HG03439 (cell line): ENCODE measurements around the gene BMP8B.
"Not testable (repeated sequence)": the region's sequence is repeated elsewhere in the genome, so short reads cannot be mapped to it uniquely, and the experiment has no call there.

Source experiments
- ATAC-seq: cut with Tn5 transposase; IDR thresholded peaks from one replicate; pipeline ENCODE4 v1.9.1; 2021; ENCODE audit warnings: mild to moderate bottlenecking, moderate library complexity; ENCODE audit not compliant: unreplicated experiment

BMP8B gene

DNA sequence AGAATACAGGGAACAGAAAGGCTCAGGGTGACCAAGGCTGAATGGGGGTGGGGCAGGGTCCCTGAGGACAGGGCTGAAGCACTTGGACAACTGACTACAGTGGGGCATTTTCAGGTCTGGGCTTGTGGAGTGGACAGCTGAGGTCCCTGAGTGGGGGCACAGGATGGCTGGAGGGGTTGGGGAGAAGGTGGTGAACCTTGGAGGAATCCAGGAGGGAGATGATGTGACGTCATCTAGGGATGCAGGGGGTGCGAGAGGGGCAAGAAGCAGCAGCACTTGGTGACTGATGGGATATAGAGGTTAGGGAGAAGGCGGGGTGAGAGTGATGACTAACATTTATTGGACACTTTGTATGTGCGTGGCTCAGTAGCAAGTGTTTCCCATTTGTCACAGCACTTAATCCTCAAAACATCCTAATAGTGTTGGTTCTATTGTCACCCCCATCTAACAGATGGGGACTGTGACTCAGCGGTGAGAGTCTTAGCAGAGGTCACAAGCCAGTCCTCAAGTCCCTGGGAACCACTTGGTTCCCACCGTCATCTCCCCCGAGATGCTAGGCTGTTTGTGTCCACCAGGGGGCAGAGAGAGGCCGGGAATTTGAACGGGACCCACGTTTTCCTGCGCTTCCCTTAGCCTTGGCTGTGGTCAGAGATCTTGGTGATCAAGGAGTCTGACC, 27.9 kb upstream of the BMP8B start:
- peak; percentile 44 for ATAC-seq

DNA sequence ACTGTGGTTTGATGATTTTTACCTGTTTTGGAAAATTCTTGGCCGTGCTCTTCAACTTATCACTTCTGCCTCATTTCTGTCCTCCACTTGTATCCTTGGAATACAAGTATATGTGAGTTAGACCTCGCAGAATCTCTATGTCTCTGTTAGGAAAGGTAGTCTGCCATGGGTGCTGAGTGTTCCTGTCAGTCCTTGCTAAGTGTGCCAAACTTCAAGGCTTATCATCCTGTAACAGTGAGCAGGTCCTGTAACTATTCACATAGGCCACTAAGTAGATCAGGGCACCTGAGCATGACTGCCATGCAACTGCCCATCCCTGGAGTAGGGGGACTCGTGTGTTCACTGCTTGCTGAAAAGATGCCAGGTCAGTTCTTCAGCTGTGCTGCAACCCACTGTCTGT, 24.2 kb upstream of the BMP8B start:
- ATAC-seq, result no peak

DNA sequence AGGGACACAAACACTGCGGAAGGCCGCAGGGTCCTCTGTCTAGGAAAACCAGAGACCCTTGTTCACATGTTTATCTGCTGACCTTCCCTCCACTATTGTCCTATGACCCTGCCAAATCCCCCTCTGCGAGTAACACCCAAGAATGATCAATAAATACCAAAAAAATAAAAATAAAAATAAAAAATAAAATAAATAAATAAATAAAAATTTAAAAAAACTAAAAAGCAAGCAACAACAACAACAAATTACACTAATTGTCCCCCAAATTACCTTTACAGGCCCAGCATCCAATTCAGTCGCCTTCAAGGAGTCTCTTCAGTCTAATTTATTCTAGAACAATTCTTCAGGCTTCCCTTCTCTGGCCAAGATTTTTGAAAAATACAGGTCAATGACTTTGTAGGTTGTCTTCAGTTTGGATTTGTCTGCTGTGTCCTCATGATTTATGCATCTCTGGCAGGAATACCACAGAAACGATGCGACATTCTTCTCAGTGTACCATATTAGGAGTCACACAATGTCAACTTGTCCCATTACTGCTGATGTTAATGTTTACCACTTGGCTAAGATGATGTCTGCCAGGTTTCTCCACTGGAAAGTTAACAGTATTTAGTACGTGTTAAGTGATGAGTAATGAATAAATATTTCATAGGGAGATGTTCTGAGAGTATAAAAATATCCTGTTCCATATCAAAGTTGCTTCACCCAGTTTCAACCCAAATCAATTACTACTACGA, 20.3 kb upstream of the BMP8B start:
- no peak for ATAC-seq

DNA sequence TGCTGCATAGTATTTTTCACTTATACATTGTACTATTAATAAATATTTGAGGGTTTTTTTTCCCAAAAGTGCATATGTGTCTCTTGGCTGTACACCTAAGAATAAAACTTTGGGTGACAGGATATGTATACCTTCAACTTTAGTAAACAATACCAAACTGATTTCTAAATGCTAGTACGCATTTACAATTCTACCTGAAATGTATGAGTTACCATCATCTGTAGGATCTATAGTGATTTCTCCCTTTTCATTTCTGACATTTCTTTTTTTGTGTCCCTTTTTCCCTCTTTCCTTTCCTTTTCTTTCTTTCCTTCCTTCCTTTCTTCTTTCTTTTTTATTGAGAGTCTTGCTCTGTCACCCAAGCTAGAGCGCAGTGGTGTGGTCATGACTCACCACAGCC, 16.7 kb upstream of the BMP8B start:
- ATAC-seq, result no peak

DNA sequence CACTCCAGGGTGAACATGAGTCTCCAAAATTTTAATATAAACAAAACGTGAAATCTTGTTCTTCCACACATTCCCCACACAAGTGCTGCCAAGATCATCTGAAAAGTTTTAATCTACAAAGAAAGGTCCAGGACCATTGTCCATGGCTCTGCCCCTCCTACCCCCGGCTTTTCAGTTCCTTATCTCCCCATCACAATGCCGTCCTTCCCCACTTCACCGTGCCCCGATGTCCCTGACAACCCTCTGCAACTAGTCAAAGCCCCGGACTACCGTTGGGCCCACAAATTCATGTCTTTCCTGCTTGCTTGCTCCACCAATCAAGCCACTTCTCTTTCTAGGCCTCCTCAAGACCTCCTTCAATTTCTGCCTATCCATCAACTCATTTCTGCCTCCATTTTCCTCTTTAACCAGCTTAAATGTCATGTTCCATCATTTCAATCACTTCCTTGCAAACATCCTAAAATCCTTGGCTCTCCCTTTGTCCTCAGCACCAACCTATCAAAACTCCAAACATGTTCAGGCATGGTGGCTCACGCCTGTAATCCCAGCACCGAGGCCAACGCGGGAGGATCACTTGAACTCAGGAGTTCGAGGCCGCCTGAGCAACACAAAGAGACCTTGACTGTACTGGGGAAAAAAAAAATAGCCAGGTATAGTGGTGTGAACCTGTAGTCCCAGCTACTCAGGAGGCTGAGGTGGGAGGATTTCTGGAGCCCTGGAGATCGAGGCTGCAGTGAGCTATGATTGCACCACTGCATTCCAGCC, 14.0 kb upstream of the BMP8B start:
- no peak for ATAC-seq

DNA sequence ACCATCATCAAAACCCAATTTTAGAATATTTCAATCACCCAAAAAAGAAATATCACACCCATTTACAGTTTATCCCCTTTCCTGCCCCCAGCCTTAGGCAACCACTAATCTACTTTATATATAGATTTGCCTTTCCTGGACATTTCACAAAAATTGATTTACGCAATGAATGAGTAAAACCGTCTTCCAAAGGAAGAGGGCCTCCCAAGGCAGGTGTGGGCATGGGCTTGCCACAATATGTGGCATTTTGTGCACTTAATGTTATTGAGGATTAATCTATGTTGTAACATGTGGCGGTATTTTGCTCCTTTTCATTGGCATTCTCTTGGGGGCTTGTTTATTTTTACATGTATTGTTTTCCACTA, 11.8 kb upstream of the BMP8B start:
- no peak for ATAC-seq

DNA sequence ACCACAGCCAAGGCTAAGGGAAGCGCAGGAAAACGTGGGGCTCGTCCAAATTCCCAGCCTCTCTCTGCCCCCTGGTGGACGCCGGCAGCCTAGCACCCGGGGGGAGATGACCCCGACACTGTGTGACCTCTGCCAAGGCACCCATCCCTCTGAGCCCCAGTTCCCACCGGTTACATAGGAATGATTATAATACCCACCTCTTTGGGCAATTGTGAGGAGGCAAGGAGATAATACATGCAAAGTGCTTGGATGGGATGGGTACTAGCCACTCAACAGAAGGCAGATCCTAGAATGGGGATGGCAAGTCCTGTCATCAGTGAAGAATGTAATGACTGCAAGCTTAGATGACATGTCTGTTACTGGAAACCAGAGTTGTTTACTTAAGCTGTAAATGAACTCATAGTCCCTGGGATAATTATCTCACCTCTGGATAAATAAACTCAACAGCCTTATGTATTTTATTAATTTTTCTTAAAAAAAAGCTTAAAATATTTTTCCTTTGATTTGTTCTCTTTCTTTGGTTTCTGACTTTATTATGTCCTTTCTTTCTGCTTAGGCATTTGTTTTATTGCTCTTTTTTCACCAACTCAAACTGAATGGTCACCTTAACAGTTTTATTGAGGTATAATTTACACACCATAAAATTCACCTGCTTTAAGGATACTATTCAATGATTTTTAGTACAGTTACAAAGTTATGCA, 11.3 kb upstream of the BMP8B start:
- peak; percentile 51 for ATAC-seq

DNA sequence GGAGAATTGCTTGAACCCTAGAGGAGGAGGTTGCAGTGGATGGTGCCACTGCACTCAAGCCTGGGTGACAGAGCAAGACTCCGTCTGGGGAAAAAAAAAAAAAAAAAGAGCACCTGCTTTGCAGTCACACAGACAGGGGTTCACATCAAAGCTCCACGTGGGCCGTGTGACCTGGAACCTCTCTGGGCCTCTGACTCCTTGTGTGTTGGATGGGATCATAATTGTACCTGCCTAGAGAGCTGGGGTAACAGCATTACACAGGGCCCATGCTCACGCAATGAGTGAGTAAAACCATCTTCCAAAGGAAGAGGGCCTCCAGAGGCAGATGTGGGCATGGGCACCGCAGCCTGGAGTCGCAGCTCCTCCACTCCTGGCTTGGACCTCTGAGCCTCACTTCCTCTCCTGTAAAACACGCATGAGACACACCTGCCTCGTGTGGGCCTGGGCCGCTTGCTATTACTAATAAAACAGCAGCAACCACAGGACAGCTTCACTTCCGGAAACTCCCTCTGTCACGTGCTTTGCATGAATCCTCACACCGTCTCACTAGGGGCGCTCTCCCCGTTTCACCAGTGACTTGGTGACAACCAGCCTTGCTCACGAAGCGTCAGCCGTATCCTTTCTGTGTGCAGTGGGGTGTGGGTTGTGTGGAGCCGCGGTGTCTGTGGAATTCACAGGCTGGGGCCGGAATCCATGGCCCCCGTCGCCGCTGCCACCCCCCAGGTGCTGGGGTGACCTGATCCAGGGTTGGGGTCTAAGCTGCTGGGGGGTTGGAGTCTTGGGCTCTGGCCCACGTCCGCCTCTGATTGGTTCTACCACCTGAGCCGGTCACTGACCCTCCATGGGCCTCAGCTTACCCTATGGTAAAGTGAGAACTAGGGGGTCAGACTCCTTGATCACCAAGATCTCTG, 10.4 kb upstream of the BMP8B start:
- ATAC-seq, result peak; percentile 83

DNA sequence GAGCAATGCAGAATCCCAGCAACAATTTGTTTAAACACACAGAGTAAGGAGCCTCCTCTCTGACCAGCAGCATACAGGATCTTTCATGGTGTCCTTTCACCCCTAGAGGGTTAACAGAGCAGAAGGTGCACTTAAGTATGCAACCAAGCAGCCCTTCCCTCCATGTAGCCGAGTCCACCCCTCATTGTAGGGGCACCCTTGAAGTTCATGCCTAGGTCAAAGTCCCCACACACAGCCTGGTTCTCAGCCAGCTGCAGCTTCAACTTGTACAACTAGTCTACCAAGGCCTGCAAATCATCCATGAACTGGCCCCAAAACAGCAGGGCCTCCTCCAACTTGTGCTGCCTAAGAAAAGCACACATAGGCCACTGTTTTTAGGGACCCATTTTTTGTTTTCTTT, 7.0 kb upstream of the BMP8B start:
- ATAC-seq, result no peak

DNA sequence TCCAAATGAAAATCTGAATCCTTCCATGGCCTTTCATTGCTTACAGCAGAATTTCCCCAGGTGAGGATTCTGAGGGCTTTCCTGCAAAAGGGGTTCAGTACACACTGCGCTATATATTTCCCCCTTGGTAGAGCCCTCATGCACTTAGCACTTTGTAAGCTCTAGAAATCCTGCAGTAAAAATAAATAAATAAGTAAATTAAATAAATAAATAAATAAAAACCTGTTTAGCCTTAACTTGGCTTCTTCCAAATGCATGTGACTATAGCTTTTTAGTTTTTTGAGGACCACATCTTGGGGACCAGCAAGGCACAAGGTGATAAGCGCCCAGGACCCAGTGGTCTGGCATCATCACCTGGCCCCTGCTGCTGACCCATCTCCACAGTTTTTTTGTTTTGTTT, 3.2 kb upstream of the BMP8B start:
- ATAC-seq, result no peak

DNA sequence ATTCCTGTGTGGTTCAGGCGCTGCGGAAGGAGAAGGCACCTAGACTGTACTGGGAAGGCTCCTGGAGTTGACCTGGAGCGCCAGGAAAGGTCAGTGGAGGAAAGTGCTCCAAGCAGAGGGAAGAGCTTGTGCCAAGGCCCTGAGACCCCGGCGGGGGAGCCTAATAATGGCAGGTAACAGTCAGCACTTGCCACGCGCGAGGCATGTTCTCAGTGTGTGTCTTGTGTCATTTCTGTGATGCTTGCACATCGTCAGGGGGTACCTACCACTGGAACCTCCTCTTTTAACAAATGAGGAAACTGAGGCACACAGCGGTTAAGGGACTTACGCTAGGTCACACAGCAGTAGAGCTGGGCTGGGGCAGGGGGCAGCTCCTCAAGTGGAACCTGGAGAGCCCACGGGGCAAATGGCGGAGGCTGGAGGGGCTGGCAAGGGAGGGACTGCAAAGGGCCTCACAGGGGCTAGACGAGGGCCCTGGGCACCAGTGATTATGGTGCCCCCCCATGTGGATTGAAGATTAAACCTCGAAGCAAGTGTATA, 976 bp upstream of the BMP8B start:
- ATAC-seq, result no peak

DNA sequence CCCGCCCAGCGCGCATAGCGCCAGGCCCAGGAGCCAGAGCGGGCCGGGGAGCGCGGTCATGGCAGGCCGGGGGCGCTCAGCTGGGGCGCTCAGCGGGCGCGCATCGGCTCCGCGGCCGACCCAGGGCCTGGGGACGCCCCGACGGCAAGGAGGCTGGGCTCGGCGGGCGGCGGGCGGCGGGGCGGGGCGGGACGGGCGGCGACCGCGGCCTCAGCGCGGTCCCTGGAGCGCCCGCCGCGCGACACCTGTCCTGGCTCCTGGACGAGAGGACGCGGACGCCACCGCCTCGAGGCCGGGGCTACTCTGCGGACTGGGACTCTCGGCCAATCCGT, 273 bp downstream of the BMP8B start:
- ATAC-seq, result peak; percentile 3

DNA sequence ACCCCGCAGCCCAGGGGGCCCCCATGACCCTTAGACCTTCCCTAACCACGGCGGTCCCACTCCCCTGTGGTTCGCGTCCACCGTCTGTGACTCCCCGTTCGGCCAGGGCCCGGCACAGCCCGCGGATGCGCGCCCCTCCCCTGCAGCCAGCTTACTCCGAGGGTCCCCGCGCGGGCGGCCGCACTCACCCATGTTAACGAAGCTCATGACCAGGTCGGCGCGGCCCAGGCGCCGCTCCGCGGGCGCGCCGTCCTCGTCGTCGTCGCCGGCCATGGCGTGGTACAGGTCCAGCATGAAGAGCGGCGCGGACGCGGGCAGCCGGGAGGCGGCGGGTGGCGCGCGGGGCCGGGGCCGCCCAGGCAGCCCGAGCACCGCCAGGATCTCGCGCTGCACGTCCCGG, 701 bp downstream of the BMP8B start:
- not testable (repeated sequence) for ATAC-seq

DNA sequence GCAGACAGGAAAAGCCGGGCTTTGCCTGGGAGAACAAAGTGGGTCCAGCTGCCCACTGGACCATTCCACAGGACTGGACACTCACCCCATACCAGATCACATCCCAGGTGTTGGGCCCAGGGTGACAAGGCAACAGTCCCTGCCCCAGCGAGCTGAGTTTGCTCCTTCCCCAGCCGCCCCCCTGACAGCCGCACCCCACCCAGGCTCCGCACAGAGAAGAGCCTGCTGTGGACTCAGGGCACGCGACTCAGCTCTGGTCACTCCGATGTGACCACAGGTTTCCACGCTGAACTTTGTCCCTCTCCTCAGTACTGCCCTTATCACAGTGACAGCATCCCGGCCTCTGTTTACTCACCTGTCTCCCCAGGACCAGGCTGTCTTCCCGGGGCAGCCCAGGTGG, 1.2 kb downstream of the BMP8B start:
- ATAC-seq, result no peak

DNA sequence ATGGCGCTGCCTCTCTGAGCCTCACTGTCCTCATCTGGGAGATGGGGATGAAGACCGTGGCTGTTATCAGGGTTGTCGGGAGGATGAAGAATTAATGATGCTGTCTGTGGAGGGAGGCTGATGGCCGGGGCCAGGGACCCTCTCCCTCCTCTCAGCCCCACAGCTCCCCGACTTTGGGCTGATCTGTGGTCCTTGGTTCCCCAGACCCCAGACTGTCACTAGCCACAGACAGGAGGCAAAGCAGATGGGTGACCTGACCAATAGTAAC, 1.6 kb downstream of the BMP8B start:
- ATAC-seq, result not testable (repeated sequence)

DNA sequence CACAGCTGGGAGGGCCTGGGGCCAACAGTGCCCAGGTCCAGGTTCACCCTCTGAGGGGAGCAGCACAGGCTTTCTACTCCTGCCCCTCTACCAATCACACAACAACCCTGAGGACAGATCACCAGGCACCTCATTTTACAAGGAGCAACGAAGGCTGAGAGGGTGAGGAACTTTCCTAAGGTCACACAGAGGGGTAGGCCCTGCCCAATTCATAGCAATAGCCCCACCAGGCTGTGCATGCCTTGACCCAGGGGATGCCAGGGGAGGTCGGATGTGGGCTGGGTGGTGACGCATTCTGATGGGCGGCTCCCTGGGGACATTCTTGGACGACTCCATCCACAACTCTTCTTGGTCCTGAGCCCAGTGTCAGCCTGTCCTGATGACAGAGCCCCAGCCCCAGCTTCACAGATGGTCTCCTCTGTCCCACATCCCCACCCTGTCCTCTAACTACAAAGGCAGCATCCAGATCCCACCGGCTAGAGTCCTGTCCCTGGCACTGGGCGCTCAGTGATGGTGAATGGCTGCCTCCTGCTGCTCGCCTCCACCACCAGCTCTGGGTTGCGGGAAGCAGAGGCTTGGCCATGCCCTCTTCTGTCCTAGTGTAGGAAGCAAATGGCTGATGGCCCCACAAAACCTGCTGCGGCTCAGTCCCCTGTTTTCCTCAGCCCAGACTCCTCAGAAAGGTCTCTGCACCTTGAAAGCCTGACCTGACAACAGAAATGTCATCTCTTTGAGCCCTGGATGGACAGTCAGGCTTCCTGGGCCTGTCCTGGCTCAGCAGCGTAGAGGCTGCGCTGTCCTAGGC, 2.2 kb downstream of the BMP8B start:
- not testable (repeated sequence) for ATAC-seq

DNA sequence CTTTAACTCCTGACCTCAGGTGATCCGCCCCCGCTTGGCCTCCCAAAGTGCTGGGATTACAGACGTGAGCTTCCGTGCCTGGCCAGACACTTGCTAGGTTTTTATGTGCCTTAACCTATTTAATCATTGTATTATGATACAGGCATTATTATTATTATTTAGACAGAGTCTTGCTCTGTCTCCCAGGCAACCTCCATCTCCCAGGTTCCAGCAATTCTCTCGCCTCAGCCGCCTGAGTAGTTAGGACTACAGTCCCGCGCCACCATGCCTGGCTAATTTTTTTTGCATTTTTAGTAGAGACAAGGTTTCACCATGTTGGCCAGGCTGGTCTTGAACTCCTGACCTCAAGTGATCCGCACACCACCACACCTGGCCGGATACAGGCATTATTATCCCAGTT, 6.0 kb downstream of the BMP8B start:
- not testable (repeated sequence) for ATAC-seq

DNA sequence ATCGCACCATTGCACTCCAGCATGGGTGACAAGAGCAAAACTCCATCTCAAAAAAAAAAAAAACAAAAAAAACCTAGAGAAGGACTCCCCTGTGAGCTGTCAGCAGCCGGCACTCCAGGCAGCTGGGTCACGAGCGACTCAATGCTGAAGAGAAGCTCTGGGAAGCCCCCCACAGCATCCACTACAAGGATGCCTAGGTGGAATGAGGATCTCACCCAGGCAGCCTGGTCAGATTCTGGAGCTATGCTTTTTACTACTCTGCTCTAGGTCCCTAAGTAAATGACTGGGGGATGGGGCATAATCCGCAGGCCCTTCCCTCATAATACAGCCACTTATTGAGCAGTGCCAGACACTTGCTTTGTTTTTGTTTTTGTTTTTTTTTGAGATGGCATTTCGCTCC, 6.6 kb downstream of the BMP8B start:
- ATAC-seq, result no peak

DNA sequence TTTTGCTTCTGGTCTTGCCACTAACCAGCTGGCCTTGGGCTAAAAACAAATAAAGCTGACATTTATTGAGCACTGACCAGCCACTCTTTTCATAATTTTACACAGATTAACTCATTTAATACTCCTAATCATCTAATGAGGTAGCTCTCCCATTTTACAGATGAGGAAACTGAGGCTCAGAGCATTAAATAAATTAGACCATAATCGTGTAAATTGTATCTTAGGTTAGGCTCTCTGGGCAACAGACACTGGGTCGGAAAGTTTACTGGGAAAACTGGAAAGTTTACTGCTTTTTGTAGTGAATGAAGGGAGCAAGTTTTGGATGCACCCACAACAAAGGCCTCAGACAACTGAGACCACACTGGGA, 7.3 kb downstream of the BMP8B start:
- ATAC-seq, result no peak

DNA sequence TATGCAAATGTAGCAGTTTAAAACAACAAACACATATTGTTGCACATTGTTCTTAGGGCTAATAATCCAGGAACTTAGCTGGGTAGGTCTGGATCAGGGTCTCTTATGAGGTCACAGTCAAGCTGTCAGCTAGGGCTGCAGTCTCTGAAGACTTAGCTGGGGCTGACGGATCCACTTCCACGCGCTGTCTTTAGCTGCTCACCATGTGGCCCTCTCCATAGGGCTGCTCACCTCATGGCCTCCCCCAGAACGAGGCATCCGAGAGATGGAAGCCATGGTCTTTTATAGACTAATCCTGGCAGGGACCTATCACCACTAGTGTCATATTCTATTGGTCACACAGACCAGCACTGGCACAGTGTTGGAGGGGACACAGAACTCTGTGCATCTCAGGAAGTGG, 8.8 kb downstream of the BMP8B start:
- ATAC-seq, result no peak
